ENCODE data around the gene ANKS1B. TPM values are rescaled to one million over a fixed set of nuclear protein-coding genes. Genes with fewer than 3 reads are reported as not detected.

The ANKS1B gene
- total and polyA plus RNA-seq, 4 donors, result 0.03 to 3.4 (median 0.53) TPM

DNA sequence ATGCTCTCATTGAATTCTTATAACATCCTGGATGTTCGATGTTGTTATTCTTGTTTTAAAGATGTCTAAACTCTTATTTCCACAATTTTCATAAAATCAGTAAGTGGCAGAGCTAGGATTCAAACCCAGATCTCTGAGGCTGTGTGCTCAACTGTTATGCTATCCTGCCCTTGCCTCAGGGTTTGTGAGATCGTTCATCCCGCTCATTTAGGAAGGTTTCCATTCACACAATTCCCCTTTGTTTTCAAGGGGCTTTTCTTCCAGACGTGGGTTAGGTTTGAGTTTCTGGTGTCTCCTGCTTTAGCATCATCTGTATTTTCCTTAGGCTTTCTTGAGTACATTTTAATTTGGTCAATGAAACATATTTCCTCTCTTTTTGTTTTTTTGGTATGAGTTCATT lies 1270.3 kb downstream of the ANKS1B start (continued):
- TF ChIP-seq CTCF (IDR thresholded peaks at IDR 0.05; ENCODE audit: low read depth, low read length, missing input control) (no peak), NR2F2 (IDR thresholded peaks at IDR 0.05) (no peak), GABPA (IDR thresholded peaks at IDR 0.05 in 1 of 2, conservative IDR thresholded peaks at IDR 0.05 in 1 of 2) (no peak), SP1 (IDR thresholded peaks at IDR 0.05) (no peak)

- no peak for DNase-seq (ENCODE audit: low spot score)
- Histone ChIP-seq H3K4me3 (ENCODE audit: low read depth in 1 of 3, low read length in 3 of 3) (no peak overlapping the region), H3K9ac (ENCODE audit: low read depth in 1 of 2, low read length in 2 of 2) (no peak overlapping the region), H3K27me3 (ENCODE audit: control insufficient read depth in 4 of 4, insufficient read depth in 4 of 4, low read length in 3 of 4) (no peaks in the 10 kb centered on the region), H3K4me1 (ENCODE audit: control insufficient read depth in 4 of 4, insufficient read depth in 4 of 4, low read length in 3 of 4) (no peaks in the 10 kb centered on the region), H3K36me3 (ENCODE audit: control insufficient read depth in 4 of 4, insufficient read depth in 3 of 4, low read depth in 1 of 4, low read length in 3 of 4) (peaks cover 0 to 24% (median 13%) of the 10 kb centered on the region in 4 donors), H3K9me3 (ENCODE audit: control insufficient read depth in 4 of 4, low read length in 3 of 4) (no peaks in the 10 kb centered on the region), H3K27ac (ENCODE audit: low read depth in 1 of 2, low read length in 2 of 2) (no peak overlapping the region)
- 100% methylated on average over 1 of the region's 1 CpG for WGBS
- TF ChIP-seq CTCF (IDR thresholded peaks at IDR 0.05; ENCODE audit: low read depth, low read length, missing input control), result no peak
- no peak for TF ChIP-seq TAF1 (conservative IDR thresholded peaks at IDR 0.05)
- no peak for TF ChIP-seq REST (IDR thresholded peaks at IDR 0.05)
- no peak for TF ChIP-seq JUND (IDR thresholded peaks at IDR 0.05)
- TF ChIP-seq FOXA1 (IDR thresholded peaks at IDR 0.05), result no peak
- no peak for TF ChIP-seq FOXA2 (IDR thresholded peaks at IDR 0.05)
- TF ChIP-seq RAD21 (IDR thresholded peaks at IDR 0.05), result no peak
- TF ChIP-seq RXRA (IDR thresholded peaks at IDR 0.05), result no peak
- TF ChIP-seq, protein P1, sequence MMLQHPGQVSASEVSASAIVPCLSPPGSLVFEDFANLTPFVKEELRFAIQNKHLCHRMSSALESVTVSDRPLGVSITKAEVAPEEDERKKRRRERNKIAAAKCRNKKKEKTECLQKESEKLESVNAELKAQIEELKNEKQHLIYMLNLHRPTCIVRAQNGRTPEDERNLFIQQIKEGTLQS (IDR thresholded peaks at IDR 0.05), result no peak
- TF ChIP-seq, protein P2, sequence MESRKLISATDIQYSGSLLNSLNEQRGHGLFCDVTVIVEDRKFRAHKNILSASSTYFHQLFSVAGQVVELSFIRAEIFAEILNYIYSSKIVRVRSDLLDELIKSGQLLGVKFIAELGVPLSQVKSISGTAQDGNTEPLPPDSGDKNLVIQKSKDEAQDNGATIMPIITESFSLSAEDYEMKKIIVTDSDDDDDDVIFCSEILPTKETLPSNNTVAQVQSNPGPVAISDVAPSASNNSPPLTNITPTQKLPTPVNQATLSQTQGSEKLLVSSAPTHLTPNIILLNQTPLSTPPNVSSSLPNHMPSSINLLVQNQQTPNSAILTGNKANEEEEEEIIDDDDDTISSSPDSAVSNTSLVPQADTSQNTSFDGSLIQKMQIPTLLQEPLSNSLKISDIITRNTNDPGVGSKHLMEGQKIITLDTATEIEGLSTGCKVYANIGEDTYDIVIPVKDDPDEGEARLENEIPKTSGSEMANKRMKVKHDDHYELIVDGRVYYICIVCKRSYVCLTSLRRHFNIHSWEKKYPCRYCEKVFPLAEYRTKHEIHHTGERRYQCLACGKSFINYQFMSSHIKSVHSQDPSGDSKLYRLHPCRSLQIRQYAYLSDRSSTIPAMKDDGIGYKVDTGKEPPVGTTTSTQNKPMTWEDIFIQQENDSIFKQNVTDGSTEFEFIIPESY (IDR thresholded peaks at IDR 0.05), result no peak
- no peak for TF ChIP-seq HNF4A (conservative IDR thresholded peaks at IDR 0.05)
- TF ChIP-seq GABPA (IDR thresholded peaks at IDR 0.05 in 1 of 2, conservative IDR thresholded peaks at IDR 0.05 in 1 of 2), result no peak
- no peak for TF ChIP-seq SP1 (IDR thresholded peaks at IDR 0.05)
- TF ChIP-seq HNF4G (IDR thresholded peaks at IDR 0.05), result no peak
- TF ChIP-seq YY1 (IDR thresholded peaks at IDR 0.05), result no peak
- TF ChIP-seq EGR1 (IDR thresholded peaks at IDR 0.05; ENCODE audit: low read depth in 2 of 2), result no peak
- no peak for TF ChIP-seq MAX (IDR thresholded peaks at IDR 0.05)
Observed at GRCh38 chr12:98709022-98709421, 1275.7 kb downstream of the ANKS1B start.
